ENCODE measurements around the gene BAD. TPM values are rescaled to one million over a fixed set of nuclear protein-coding genes. Genes with fewer than 3 reads are reported as not detected.
"Not testable (repeated sequence)": the region's sequence is repeated elsewhere in the genome, so short reads cannot be mapped to it uniquely, and the experiment has no call there.

Gene BAD
- 219 TPM in 2 replicates for total RNA-seq (2014; rRNA removed; shearing (Covaris generic))

DNA sequence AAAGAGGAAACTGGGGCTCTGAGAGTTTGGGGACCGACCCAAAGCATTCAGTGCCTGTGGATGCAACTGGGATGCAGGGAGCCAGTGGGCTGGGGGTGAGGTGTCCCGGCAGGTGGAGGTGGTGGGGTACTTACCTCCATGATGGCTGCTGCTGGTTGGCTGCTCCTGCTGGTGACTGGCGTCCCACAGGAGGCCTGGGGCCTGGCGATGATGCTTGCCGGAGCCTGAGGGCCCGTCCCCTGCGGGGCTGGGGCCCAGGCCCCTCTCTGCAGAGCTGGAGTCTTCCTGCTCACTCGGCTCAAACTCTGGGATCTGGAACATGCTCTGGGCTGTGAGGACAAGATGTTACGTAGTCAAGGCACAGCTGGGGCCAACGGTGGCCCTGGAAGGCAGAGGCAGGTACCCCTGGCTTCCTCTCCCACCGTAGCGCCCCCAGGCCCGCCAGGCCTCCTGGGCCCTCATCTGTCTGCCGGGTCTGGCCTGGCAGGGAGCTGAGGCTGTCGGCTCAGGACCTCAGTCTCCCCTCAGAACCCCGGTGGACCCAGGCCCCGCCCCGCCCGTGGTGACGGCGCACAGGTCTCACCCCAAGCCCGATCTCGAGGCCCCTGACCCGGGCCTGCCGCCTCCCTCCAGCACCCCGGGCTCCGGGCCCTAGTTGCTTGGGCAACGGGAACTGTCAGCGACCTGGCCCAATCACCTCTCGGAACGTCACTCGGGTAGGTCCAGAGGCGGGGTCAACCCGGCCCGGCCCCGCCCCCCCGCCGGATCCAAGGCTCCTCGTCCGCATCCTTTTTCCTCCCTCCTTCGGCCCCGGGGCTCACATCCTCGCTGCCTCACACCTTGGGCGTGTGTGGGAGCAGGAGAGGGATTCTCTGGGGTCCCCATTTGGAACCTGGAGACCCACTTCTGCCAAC, at the start of gene BAD:
TSS of gene BAD (minus strand) at position 618 of the 914 bp plus-strand sequence. CDS start at position 321, 297 bp downstream.
- peak; percentile 87 for DNase-seq (ENCODE audit: low spot score)

DNA sequence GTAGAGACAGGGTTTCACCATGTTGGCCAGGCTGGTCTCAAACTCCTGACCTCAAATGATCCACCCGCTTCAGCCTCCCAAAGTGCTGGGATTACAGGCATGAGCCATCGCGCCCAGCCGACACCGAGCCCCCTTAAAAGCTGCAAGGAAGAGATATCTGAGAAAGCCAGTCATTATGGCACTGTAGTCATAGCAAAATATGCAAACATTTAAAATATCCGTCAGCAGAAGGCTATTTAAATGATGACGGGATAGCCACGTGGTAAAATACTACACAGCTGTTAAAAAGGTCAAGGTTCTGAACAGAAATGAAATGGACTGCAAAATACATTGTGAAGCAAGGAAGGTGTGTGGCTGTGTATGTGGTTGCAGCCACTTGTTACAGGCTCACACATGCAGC, 49.1 kb upstream of the BAD start:
- no peak for DNase-seq (ENCODE audit: low spot score)

DNA sequence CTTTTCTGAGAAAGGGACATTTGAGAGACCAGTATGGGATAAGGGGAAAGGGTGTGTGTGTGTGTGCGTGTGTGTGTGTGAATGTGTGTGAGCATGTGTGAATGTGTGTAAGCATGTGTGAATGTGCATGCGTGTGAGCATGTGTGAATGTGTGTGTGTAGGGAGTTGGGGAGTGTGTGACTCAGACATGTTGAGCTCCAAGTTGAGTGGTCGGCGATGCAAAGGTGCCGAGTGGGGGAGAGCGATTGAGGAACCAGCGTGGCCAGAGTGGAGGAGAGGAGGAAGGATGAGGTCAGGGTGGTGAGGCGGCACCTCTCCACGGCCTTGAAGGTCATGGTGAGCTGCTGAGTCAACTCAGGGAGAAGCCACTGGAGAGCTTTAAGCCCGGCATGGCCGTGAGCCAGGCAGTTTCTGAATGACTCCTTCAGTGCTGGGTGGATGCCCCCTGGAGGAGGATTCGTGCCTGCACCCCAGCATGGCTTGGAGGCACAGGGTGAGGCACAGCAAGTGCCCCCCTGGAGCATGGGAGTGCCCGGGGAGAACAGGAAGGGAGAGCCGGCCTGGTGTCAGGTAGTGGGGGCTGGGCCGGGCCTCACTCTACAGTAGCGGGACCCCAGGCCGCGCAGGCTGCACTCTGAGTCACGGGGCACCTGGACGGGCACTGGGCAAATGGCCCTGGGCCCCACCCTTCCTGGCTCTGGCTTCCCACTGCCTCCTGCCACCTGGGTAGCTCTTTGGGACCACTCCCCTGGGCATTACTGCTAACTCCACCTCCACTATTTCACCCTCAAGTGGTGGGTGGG, 47.3 kb upstream of the BAD start:
- DNase-seq (ENCODE audit: low spot score), result peak; percentile 96

DNA sequence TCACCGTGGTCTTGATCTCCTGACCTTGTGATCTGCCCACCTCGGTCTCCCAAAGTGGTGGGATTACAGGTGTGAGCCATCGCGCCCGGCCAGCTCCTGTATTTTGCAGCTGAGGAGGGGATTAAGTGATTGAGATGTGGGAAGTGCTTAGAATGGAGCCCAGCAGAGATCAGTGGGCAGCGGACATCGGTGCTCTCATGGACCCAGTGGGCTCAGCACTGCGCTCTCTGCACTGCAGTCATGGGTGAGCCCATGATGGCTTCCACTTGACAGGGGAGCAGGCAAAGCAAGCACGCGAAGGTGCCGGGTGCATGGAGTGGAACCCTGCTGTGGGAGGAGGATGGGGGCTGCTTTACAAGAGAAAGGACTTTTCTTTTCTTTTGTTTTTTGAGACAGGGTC, 46.4 kb upstream of the BAD start:
- DNase-seq (ENCODE audit: low spot score), result no peak

DNA sequence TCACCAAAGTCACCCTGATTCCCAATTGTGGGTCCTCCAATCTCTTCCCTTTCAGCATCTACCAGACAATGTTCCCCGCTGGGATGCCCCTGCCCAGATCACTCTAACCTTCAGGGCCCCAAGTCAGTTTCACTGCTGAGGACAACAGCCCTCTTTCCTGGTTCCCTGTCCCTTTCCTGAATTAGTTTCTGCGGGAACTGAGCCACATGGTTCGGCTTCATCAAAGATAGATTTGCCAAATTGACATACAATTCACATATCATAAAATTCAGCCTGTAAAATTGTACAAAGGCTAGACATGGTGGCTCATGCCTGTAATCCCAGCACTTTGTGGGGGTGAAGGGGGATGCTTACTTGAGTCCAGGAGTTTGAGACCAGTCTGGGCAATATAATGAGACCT, 43.5 kb upstream of the BAD start:
- no peak for DNase-seq (ENCODE audit: low spot score)

DNA sequence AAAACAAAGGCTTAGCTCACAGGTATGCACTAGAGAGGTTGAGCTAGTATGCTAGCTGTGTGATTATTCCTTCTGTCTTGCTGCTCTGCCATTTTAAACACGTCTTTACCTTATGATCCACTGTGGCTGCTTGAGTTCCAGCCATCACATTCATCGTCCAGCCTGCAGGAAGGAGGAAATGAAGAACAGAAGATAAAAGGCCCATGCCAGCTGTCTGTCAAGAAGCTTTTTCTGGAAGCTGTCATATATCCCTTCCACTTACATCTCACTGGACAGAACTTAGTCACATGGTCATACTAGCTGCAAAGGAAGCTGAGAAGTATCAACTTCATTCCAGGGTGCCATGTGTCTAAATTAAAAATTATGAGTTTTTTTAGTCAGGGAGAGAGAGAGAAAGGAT, 42.9 kb upstream of the BAD start:
- DNase-seq (ENCODE audit: low spot score), result no peak

DNA sequence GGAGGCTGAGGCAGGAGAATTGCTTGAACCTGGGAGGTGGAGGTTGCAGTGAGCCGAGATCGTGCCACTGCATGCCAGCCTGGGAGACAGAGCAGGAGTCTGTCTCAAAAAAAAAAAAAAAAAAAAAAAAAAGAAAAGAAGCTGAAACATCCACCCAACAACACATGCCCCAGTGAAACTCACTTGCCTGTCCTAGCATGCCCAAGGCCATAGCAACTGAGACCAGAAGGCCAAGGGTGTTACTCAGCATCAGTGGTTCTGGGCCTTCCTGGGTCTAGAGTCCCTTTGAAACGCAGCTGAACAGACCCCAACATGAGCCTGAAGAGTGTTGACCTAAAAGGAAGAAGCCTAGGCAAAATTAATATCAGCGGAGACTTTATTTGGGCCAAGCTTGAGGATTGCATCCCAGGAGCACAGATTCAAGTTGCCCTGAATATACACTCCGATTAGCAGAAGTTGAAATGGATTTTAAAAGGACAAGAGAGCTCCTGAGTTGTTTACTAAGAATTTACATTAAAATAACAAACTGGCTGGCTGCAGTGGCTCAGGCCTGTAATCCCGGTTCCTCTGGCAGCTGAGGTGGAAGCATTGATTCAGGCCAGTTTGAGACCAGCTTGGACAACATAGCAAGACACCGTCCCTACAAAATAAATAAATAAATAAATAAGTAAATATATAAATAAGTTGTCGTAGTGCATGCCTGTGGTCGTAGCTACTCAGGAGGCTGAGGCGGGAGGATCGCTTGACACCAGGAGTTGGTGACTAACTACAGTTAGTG, 40.4 kb upstream of the BAD start:
- no peak for DNase-seq (ENCODE audit: low spot score)

DNA sequence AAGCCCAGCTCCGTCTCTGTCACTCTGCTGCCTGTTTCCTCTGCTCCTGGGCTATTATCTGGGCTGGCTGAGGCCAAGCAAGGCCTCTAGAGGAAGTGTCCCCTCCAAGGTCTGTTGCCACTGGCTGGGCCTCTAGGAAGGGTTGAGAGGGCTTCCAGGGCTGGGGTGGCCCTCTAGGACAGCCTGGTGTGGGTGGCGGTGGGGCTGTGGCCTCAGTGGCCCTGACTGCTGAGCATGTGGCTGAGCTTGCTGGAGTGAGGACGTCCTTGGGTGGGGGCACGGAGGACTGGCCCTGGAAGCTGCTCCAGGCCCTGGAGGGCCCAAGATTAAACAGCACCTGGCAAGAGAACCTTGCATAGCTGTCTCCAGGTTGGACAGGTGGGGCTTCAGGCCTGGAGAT, 39.5 kb upstream of the BAD start:
- not testable (repeated sequence) for DNase-seq (ENCODE audit: low spot score)

DNA sequence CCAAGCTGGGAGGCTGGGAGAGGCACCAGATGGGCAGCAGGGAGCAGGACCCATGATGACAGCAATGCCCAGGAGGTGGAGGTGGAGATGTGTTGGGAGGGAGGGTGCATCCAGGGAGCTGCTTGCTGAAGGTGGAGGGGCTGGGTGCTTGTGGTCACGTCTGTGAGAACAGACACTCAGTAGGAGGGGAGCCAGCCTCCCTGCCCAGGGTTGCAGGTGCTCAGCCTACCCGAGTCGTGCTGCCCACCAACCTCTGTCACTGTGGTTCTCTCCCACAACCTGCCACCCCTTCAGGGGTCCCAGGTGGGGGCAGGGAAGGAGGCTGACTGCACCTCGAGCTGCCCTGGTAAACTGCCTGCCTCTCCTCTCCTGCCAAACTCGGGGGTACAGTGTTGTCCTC, 38.9 kb upstream of the BAD start:
- no peak for DNase-seq (ENCODE audit: low spot score)

DNA sequence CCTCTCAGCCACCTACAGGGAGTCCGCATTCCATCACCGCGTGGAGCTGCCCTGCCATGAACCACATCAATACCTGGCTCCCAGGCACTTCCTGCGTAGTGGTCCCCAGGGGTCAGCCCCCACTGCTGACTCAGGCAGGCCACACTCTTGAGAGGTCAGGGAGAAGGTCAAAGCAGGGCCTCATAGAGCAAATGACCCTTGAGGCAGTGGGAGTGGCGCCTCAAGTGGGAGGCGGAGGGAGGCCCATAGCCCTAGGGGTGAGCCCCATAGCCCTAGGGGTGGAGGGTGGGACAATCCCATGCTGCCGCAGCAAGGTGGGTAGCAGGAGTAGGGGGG, 38.4 kb upstream of the BAD start:
- no peak for DNase-seq (ENCODE audit: low spot score)

DNA sequence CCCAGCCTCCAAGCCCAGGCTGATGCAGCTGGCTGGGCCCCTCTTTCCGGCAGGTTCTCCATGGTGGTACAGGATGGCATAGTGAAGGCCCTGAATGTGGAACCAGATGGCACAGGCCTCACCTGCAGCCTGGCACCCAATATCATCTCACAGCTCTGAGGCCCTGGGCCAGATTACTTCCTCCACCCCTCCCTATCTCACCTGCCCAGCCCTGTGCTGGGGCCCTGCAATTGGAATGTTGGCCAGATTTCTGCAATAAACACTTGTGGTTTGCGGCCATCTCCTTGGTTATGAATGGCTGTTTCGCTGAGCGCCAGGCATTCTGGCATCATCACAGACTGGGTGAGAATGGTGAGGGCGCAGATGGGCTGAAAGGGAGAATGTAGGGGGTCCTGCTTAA, 37.1 kb upstream of the BAD start:
- DNase-seq (ENCODE audit: low spot score), result peak; percentile 63

DNA sequence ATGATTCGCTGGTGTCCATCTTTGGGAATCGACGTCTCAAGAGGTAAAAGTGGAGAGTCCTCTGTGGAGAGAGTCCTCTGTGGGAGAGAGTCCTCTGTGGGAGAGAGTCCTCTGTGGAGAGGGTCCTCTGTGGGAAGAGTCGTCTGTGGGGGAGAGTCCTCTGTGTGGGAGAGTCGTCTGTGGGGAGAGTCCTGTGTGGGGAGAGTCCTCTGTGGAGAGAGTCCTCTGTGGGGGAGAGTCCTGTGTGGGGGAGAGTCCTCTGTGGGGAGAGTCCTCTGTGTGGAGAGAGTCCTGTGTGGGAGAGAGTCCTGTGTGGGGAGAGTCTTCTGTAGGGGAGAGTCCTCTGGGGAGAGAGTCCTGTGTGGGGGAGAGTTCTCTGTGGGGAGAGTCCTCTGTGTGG, 36.6 kb upstream of the BAD start:
- DNase-seq (ENCODE audit: low spot score), result no peak

DNA sequence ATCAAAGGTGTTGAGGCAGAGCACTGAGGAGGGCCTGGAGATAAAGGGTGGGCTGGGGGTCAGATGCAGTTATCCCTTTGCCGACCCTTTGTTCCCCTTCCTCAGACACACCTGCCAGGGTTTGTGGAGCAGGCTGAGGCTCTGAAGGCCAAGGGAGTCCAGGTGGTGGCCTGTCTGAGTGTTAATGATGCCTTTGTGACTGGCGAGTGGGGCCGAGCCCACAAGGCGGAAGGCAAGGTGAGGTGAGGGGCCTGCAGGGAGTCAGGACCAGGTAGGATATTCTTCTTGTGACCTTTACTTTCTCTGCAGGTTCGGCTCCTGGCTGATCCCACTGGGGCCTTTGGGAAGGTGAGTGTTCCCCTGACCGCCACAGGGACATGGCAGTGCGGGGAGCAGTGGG, 36.1 kb upstream of the BAD start:
- no peak for DNase-seq (ENCODE audit: low spot score)

DNA sequence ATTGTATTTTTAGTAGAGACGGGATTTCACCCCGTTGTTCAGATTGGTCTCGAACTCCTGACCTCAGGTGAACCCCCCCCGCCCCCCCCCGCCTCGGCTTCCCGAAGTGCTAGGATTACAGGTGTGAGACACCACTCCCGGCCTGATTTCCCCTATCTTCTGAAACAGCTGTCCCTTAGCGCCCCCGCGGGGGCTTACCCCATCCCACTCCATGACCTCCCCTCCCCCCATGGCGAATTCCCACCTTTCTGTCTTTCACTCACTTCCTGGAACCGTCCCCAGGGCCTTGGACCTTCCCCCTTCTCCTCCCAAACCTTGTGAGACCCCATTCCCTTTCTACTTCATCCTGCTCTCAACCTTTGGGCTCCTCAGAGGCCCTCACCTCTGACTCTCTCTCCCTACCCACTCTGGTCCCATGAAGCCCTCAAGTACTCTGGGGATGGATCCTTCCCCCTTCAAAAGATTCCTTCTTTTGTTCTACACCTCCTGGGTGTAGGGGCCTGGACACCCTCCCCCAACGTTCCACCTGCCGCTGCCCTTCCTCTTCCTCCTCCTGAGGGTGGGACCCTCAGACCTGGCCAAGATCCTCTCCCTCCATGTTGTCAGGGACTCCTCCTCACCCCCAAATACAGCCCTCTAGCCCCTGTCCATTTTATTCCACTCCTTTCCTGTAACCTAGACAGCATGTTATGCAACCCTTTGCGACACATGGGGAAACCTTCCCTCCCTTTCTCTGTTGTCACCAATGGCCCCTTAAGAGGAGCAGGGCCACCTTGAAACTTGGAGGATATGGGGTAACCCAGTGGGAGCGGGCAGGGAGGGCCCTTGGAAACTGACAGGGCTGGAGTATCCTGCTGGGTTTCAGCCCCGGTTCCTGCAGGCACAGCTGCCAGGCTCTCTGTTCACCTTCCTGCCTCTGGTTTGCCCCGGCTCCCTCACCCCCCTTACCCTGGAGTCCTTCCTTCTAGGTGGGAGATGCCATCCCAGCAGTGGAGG, 34.6 kb upstream of the BAD start:
- DNase-seq (ENCODE audit: low spot score), result no peak

DNA sequence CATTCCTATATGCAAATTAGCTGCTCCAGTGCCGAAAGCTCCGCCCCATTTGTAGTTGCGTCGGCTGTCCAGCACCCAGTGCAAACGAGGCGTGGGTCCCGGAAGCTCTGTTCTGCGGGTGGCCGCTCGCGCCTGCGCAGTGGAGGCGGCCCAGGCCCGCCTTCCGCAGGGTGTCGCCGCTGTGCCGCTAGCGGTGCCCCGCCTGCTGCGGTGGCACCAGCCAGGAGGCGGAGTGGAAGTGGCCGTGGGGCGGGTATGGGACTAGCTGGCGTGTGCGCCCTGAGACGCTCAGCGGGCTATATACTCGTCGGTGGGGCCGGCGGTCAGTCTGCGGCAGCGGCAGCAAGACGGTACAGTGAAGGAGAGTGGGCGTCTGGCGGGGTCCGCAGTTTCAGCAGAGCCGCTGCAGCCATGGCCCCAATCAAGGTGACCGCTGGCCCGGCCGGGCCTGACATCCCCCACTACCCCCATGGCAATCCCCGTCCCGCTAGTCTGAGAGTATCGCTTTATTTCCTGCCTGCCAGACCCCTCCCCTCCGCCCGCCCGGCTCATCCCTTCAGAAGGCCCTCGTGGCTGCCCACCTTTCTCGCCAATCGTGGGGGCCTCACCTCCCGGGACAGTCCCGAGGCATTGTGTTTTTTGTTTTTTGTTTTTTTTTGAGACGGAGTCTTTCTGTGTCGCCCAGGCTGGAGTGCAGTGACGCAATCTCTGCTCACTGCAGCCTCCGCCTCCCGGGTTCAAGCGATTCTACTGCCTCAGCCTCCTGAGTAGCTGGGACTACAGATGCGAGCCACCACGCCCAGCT, 33.7 kb upstream of the BAD start, which contains the start of gene PRDX5:
TSS of gene PRDX5 (plus strand) at position 161 of the 805 bp plus-strand sequence. CDS start at position 256, 95 bp downstream.
- DNase-seq (ENCODE audit: low spot score), result peak; percentile 90

DNA sequence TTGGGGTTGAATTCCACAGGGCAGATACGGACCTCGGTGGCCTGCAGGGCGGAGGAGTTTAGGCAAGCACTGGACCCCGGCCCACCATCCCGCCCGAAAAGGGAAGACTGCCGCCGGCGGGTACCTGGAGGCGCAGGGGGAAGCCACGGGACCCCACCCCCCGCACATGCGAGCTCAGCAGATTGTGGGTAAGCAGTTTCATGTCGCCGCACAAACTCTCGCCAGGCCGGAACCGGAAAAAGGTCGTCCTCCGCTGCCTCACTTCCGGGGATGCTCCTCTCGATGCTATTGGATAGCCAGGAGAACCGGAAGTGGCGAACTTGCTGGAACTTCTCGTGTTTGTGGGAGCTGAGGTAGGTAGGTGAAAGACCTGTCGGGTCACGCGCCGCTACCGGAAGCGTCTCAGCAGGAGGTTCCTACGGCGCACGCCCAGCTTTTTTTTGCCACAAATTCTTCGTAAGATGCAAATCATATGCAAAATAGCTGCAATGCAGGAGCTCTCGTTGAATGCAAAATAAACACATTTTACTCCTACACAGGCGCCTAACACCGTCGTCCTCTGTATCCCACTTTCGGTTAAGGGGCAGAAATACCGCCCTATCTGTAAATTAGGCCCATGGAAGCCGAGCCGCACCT, 33.0 kb upstream of the BAD start, which contains the start of gene TRMT112:
TSS of gene TRMT112 (minus strand) at position 235 of the 636 bp plus-strand sequence. CDS start at position 202, 33 bp downstream.
- DNase-seq (ENCODE audit: low spot score), result peak; percentile 99

DNA sequence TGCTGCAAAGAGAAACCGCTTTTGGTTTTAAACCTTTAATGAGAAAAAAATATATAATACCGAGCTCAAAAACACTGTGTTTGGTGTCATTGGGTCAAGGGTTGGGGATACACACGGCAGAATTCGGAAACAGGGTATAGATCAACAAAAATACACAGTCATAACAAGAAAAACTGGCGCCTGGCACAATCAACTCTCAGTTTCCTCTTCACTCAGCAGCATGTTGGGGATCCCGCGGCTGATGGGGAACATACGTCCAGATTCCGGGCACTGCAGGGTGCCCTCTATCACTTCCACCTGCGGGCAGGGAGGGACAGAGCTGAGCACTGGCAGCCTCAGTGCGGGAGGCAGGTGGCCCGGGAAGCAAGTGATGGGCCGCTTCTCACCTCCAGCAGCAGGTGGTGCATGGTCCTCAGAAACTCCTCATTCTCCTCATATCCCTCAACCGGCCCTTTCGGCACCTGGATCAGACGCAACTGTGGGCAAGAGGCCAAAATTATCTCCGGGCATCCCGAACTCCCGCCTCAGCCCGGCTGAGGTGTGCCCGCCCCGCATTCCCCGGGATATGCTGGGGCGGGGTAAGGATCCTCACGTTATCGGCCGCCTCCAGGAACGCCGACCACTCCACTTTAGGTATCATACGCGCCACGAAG, 32.3 kb upstream of the BAD start:
- peak; percentile 54 for DNase-seq (ENCODE audit: low spot score)

DNA sequence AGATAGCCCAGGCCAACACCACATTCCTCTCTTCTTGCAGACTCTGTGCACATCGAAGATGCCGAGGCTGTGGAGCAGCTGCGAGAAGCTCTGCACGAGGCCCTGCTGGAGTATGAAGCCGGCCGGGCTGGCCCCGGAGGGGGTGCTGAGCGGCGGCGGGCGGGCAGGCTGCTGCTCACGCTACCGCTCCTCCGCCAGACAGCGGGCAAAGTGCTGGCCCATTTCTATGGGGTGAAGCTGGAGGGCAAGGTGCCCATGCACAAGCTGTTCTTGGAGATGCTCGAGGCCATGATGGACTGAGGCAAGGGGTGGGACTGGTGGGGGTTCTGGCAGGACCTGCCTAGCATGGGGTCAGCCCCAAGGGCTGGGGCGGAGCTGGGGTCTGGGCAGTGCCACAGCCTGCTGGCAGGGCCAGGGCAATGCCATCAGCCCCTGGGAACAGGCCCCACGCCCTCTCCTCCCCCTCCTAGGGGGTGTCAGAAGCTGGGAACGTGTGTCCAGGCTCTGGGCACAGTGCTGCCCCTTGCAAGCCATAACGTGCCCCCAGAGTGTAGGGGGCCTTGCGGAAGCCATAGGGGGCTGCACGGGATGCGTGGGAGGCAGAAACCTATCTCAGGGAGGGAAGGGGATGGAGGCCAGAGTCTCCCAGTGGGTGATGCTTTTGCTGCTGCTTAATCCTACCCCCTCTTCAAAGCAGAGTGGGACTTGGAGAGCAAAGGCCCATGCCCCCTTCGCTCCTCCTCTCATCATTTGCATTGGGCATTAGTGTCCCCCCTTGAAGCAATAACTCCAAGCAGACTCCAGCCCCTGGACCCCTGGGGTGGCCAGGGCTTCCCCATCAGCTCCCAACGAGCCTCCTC, 31.4 kb upstream of the BAD start:
- DNase-seq (ENCODE audit: low spot score), result not testable (repeated sequence)
